Measurements from ENCODE around the gene MSH2. TPM values are rescaled to one million over a fixed set of nuclear protein-coding genes. Genes with fewer than 3 reads are reported as not detected.

MSH2 gene
- total RNA-seq, 1 donor from 2014 or later = 13.2 TPM

- no peak for DNase-seq (ENCODE audit: low spot score)
Observed at GRCh38 chr2:47508641-47509040, 105.7 kb downstream of the MSH2 start.

GRCh38 chr2:47509250-47509649 is 106.3 kb downstream of the MSH2 start:
- DNase-seq (ENCODE audit: low spot score) = no peak

GRCh38 chr2:47509821-47510385 is 106.9 kb downstream of the MSH2 start:
- no peak for DNase-seq (ENCODE audit: low spot score)

GRCh38 chr2:47510745-47511144 is 107.8 kb downstream of the MSH2 start:
- no peak for DNase-seq (ENCODE audit: low spot score)

- DNase-seq (ENCODE audit: low spot score) = no peak
Observed at GRCh38 chr2:47512581-47513083, 109.7 kb downstream of the MSH2 start.

- no peak for DNase-seq (ENCODE audit: low spot score)
Observed at GRCh38 chr2:47513981-47514520, 111.1 kb downstream of the MSH2 start.

- no peak for DNase-seq (ENCODE audit: low spot score)
Observed at GRCh38 chr2:47516360-47517104, 113.6 kb downstream of the MSH2 start.

GRCh38 chr2:47518497-47519146 is 115.7 kb downstream of the MSH2 start:
- no peak for DNase-seq (ENCODE audit: low spot score)

- no peak for DNase-seq (ENCODE audit: low spot score)
Observed at GRCh38 chr2:47519147-47519537, 116.2 kb downstream of the MSH2 start.

- no peak for DNase-seq (ENCODE audit: low spot score)
Observed at GRCh38 chr2:47519604-47520301, 116.8 kb downstream of the MSH2 start.

GRCh38 chr2:47520302-47520630 is 117.3 kb downstream of the MSH2 start:
- no peak for DNase-seq (ENCODE audit: low spot score)

- peak; percentile 47 for DNase-seq (ENCODE audit: low spot score)
Observed at GRCh38 chr2:47520825-47521665, 118.1 kb downstream of the MSH2 start.

GRCh38 chr2:47521666-47522285 is 118.8 kb downstream of the MSH2 start:
- DNase-seq (ENCODE audit: low spot score) = no peak

GRCh38 chr2:47525167-47525566 is 122.2 kb downstream of the MSH2 start:
- no peak for DNase-seq (ENCODE audit: low spot score)

- DNase-seq (ENCODE audit: low spot score) = no peak
Observed at GRCh38 chr2:47528455-47528854, 125.5 kb downstream of the MSH2 start.

GRCh38 chr2:47528874-47529273 is 125.9 kb downstream of the MSH2 start:
- no peak for DNase-seq (ENCODE audit: low spot score)

GRCh38 chr2:47530105-47530760 is 127.3 kb downstream of the MSH2 start:
- no peak for DNase-seq (ENCODE audit: low spot score)

GRCh38 chr2:47531378-47532042 is 128.6 kb downstream of the MSH2 start:
- DNase-seq (ENCODE audit: low spot score) = no peak
